Vagina (tissue), 2 donors: ENCODE results near the gene TRIM47.

ENCODE experiments used
- POLR2A ChIP-seq, 2 donors: fragments of 450-650 bp; IDR thresholded peaks; one replicate each; pipeline ENCODE4 v1.6.1; 2017; ENCODE audit warnings: antibody characterized with exemption in 2 of 2, mild to moderate bottlenecking in 2 of 2, moderate library complexity in 2 of 2
- POLR2AphosphoS5 ChIP-seq, 2 donors: sonication (generic); formaldehyde crosslinking; IDR thresholded peaks; one replicate each; pipeline ENCODE4 v1.9.0; 2017; ENCODE audit warnings: antibody characterized with exemption in 2 of 2, mild to moderate bottlenecking in 2 of 2, low read depth in 1 of 2; ENCODE audit not compliant: insufficient read depth in 1 of 2
- TF ChIP-seq, protein P1 (sequence below), 3 experiments: fragments of 450-650 bp in 2 of 3; fragments of 200-600 bp in 1 of 3; sonication (generic) in 1 of 3; IDR thresholded peaks; one replicate each; pipeline ENCODE4 v1.5.1; 2017 to 2019; ENCODE audit warnings: antibody characterized with exemption in 3 of 3, mild to moderate bottlenecking in 2 of 3, moderate library complexity in 2 of 3

GRCh38 chr17:75845933-75846691 is 32.3 kb downstream of the TRIM47 start:
- TF ChIP-seq, protein P1, sequence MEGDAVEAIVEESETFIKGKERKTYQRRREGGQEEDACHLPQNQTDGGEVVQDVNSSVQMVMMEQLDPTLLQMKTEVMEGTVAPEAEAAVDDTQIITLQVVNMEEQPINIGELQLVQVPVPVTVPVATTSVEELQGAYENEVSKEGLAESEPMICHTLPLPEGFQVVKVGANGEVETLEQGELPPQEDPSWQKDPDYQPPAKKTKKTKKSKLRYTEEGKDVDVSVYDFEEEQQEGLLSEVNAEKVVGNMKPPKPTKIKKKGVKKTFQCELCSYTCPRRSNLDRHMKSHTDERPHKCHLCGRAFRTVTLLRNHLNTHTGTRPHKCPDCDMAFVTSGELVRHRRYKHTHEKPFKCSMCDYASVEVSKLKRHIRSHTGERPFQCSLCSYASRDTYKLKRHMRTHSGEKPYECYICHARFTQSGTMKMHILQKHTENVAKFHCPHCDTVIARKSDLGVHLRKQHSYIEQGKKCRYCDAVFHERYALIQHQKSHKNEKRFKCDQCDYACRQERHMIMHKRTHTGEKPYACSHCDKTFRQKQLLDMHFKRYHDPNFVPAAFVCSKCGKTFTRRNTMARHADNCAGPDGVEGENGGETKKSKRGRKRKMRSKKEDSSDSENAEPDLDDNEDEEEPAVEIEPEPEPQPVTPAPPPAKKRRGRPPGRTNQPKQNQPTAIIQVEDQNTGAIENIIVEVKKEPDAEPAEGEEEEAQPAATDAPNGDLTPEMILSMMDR (IDR thresholded peaks at IDR 0.05) = no peak
- no peak for TF ChIP-seq POLR2A (IDR thresholded peaks at IDR 0.05)
- TF ChIP-seq POLR2AphosphoS5 (IDR thresholded peaks at IDR 0.05; ENCODE audit: insufficient read depth in 1 of 2, low read depth in 1 of 2) = no peak
